GM21367 (cell line): ENCODE measurements around the gene SPHK2.
"Not testable (repeated sequence)": the region's sequence is repeated elsewhere in the genome, so short reads cannot be mapped to it uniquely, and the experiment has no call there.

ENCODE experiments used
- ATAC-seq: cut with Tn5 transposase; IDR thresholded peaks from one replicate; pipeline ENCODE4 v1.9.1; 2021; ENCODE audit not compliant: unreplicated experiment

SPHK2 gene

DNA sequence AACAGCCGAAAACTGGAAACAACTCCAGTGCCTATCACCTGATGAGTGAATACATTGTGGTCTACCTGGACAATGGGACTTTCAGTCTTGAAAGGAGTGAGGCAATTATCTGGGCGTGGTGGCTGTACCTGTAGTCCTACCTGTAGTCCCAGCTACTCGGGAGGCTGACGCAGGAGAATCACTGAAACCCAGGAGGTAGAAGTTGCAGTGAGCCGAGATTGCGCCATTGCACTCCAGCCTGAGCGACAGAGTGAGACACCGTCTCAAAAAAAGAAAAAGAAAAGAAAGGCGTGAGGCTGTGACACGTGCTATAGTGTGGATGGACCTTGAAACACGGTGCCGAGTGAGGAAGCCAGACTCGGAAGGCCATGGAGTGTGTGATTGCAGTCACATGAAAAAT, 57.6 kb downstream of the SPHK2 start:
- no peak for ATAC-seq

DNA sequence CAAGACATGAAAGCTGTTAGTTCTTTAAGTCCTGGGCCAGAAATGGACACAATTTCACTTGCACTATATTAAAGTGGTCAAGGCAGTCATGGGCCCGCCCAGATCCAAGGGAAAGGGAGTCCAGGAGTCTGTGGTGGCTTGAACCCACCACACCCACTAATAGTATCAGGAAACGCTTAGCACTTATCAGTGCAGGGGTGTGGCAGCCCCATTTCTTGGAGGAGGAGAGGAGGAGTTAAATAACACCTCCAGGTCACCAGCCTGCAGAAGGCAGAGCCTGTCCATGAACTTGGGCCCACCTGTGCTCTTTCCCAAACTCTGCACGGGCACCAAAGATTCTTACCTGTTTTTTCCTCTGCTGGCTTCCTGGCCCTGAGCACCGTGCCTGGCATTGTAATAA, 58.9 kb downstream of the SPHK2 start:
- ATAC-seq = no peak

DNA sequence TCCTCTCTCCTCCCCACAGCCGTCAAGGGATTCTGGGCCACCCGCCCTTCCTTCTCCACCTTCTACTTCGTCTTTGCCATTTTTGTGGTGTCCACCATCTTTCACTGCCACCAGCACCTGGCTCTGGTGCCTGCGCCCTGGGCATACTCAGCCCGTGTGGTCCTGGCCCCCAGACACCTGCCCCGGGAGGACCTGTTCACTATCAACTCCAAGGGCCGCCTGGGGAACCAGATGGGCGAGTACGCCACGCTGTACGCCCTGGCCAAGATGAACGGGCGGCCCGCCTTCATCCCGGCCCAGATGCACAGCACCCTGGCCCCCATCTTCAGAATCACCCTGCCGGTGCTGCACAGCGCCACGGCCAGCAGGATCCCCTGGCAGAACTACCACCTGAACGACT, 60.7 kb downstream of the SPHK2 start:
- ATAC-seq = not testable (repeated sequence)
